GM10266 (cell line): Measurements from ENCODE around the gene CXCR5.

ENCODE experiments used
- DNase-seq: peaks from one replicate; pipeline ENCODE4 v3.0.0; 2012; ENCODE audit errors: extremely low spot score
- CTCF ChIP-seq: IDR thresholded peaks from 2 replicates; pipeline ENCODE4 v1.5.1; 2012; ENCODE audit warnings: mild to moderate bottlenecking, low read depth; ENCODE audit not compliant: control insufficient read depth, insufficient read depth; ENCODE audit errors: missing control alignments

The CXCR5 gene

DNA sequence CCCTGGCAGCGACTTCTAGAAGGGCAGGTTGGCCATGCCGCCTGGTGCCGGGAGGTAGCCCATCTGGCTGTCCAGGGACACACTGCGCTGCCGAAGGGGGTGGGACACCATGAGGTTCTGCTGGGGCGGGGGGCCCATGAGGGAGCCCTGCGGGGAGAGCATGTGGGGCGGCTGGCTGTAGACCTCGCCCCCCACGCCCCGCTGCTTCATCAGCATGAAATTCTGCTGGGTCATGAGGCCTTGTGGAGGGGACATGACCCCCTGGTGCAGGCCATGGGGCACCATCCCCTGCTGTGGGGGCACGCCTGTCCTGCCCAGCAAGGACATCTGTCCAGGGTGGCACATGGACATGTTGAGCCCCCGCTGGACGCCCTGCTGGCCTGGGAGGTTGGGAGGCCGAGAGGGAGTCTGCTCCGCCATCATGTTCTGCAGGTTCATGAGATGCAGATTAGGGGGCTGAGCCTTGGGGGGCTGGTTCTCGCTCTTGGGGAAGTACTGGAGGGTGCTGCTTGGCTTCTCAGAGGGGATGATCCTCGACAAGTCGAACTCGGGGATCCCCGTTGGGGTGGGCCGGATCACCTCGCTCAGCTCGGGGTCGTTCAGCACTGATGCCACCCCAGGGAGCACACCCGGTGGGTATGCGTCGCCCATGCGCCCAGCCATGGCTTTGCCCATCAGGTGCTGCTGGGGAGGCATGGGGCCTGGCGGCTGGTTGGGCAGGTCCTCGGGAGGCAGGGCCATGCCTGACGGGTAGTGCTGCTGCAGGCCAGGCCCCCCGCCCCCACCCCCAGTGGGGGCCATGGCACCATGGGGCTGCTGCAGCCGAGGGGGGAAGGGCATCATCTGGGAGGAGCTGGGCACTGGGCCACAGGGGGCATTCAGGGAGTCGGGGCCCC lies 15.0 kb downstream of the CXCR5 start:
- no peak for TF ChIP-seq CTCF
- DNase-seq, result no peak

DNA sequence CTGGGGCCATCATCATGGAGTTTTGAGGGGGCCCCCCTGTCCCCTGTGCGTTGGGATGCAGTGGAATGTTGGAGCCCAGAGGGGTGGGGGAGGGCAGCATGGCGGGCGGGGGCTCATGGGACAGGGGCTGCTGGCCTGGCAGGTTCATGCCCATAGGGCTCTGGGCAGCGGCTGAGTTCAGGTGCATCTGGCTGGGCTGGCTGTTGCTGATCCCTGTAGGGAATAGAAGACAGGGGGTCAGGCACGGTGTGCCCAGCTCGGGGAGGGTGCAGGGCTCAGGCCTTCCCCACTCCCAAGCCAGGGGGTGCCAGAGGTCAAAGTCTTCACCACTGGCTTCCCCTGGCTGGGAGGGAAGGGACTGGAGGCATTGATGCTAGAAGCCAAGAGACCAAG lies 15.6 kb downstream of the CXCR5 start:
- TF ChIP-seq CTCF, result no peak
- DNase-seq, result no peak

DNA sequence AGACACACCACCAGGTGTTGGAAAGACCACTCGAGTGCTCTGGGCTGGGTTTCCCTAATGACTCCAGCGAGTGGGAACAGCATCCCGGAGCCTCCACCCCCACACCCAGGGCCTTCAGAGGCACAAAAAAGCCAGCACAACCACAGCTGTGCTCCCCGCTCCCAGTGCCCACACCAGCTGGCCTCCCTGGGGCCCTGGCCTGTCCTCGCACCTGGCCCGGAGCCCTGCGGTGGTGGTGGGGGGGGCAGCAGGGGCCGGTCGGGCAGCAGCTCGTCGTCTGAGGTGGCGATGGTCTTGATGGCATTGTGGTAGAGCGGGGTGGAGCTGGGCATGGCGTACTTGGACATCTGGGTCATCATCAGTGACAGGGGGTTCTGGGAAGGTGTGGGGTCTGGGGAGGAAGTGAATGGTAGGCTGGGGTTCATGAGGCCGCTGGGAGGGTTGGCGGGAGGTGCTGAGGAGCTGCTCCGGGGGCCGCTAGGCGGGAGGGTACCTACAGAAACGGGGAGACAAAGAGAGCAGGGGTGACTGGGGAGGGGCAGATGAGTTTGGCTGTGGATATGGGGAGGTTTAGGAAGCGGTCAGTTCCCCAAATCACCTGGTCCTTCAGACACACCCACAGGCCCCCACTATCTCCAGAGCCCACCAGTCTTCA lies 16.1 kb downstream of the CXCR5 start:
- TF ChIP-seq CTCF, result no peak
- no peak for DNase-seq

- DNase-seq, result no peak
- TF ChIP-seq CTCF, result no peak
These were observed 17.1 kb downstream of the CXCR5 start for GRCh38 chr11:118900535-118901384.

- DNase-seq, result no peak
- TF ChIP-seq CTCF, result peak; percentile 7
These were observed 18.0 kb downstream of the CXCR5 start for GRCh38 chr11:118901494-118902335.

GRCh38 chr11:118902336-118903203 lies 18.9 kb downstream of the CXCR5 start:
- TF ChIP-seq CTCF, result no peak
- no peak for DNase-seq
